Stimulated activated CD8-positive, alpha-beta memory T cell treated with anti-CD3 and anti-CD28 coated beads, Interleukin-2, amount 100 ng/mL, for 1 hour (primary cell): ENCODE data around the gene ADCY5.

ENCODE experiments used
- DNase-seq, 2 donors: peaks; one replicate each; pipeline ENCODE4 v3.0.0-alpha.2; 2020; ENCODE audit warnings: low read depth in 2 of 2

ADCY5 gene

DNA sequence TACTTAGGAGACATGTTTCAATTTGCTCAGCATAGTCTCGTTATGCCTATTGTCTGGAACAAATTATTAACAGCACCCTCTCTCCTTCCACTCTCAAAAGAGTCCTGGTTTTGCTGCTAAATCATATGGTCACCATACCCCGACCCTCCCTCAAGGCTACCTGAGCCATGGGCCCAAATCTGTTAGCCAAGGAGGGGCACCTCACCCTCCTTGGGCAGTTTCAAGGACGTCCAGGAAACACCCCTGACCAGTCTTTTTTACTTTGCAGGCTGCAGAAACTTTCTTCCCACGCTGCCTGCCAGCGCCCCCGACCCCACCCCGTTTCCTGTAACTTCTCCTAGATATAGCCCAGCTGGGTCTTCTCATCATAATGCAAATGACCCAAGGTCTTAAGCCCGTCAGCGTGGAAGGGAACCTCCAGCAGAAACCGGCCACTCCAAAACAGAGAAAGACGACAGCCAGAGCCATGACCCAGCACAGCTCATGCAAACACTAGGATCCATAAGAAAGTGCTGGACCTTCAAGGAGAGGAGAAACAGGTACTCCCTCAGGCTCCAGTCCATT, 62.3 kb downstream of the ADCY5 start:
- DNase-seq = no peak

GRCh38 chr3:123385981-123386380, 62.9 kb downstream of the ADCY5 start:
- DNase-seq = no peak

DNA sequence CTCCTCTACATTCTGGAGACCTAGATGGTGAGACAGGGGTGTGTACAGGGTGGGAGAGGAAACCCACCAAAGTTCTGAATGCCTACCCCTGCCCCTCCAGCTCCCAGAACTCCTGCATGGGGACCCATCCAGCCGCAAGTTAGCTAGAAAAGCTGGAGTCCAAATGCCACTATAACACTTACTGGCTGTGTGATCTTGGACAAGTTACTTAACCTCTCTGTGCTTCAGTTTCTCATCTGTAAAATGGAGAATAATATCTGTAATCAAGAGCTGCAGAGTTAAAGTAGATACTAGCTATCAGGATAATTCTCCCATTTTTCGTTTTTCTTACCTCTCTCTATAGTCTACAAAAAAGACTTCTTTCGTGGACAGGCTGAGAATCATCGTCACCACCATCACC, 63.4 kb downstream of the ADCY5 start:
- no peak for DNase-seq

- no peak for DNase-seq
These were observed 63.9 kb downstream of the ADCY5 start for GRCh38 chr3:123385001-123385401.

DNA sequence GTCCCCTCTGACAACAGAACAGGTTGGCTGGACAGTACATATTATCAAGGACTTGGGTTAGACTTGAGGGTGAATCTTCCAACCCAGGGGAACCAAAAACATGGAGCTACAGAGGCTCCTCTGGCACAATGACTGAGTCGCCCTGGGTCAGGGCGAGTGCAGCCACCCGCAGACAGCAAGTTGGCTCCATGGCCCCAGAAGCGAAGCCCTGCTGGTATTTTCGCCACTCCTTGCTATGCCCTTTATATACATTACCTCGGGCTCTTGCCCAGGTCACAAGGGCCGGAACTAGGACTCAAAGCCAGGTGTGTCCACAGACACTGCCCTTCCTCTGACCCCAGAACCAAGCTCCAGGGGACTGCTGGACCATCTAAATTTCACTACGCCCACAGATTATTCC, 64.6 kb downstream of the ADCY5 start:
- DNase-seq = no peak

GRCh38 chr3:123383091-123384053, 65.5 kb downstream of the ADCY5 start:
- no peak for DNase-seq

- DNase-seq = no peak
These were observed 68.6 kb downstream of the ADCY5 start for GRCh38 chr3:123380261-123380660.

- no peak for DNase-seq
These were observed 69.7 kb downstream of the ADCY5 start for GRCh38 chr3:123379041-123379830.

DNA sequence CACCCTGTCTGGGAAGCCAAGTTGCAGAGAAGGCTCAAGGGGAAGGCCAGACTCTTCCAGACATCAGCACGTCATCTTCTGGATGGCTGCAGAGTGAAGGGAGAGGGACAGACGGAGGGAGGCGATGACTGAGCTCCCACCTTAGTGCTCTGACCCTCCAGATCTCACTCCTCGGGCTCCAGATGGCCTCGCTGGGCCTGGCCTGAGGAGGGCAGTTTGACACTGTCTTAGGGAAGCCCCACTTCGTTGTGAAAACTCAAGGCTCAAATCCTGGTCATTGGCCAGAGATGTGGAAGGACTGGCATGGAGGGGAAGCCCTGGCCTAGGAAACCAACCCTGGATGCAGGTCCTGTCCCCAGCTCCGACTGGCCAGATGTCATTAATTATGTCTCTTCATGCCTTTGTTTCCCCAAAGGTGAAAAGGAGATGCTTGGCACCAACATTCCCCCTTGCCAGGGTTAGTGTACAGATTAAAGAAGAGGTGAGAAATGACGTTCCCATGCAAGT, 70.4 kb downstream of the ADCY5 start:
- no peak for DNase-seq

DNA sequence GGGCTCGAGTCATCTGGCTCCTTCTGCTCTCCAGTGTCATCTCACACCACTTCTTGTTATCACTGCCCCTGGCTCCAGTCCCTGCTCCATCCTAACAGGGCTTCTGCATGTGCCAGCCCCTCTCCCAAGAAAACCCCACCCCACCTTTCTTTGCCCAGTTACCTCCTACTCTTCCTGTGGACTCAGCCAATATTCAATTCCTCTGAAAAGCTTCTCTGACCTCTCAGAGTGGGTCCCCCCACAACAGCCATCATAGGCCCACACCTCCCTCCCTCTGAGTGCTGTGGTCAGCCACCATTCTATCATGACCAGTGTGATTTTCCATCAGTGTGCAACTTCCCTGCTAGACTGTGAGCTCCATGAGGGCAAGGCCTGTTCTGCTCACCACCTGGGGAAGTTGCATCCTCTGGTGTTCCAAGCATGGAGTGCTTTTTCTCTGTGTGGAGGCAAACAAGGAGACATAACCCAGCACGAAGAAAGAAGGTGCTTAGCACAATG, 71.6 kb downstream of the ADCY5 start:
- no peak for DNase-seq

DNA sequence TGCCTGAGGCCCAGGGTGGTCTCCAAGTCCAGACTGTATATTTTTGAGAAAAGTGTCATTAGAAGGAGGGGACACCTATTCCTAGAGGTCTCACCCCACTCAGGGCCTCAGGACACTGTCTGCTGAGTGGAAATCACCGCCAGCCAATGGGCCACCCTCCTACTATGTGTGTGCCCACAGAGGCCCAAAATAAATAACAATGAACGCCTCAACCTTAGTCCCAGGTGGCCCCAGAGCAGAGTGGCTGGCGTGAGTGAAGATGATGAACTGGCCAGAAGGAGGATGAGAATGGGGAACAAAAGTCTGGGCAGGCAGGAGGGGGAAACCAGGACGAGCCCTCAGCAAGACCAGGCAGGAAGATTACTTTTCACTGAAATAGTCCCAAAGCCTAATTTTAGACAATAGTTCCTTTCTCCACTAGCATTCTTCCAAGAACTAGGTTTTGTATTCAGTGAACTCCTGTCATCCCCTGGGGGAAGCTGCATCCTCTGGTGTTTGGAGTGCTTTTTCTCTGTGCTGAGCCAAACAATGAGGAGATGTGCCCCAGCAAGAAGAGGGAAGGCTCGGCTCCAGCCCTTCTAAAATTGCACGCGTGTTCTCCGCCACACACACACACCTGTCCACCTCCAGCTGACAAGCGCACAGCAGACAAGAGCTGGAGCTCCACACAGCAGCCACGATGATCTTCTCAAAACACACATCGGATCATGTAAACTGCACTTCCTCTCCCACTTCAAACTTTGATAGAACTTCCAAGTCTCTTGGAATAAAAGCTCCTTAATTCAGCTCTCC, 72.2 kb downstream of the ADCY5 start:
- no peak for DNase-seq

- DNase-seq = no peak
These were observed 73.6 kb downstream of the ADCY5 start for GRCh38 chr3:123375014-123375940.

- DNase-seq = no peak
These were observed 74.9 kb downstream of the ADCY5 start for GRCh38 chr3:123374016-123374415.

GRCh38 chr3:123373474-123373987, 75.4 kb downstream of the ADCY5 start:
- DNase-seq = no peak

DNA sequence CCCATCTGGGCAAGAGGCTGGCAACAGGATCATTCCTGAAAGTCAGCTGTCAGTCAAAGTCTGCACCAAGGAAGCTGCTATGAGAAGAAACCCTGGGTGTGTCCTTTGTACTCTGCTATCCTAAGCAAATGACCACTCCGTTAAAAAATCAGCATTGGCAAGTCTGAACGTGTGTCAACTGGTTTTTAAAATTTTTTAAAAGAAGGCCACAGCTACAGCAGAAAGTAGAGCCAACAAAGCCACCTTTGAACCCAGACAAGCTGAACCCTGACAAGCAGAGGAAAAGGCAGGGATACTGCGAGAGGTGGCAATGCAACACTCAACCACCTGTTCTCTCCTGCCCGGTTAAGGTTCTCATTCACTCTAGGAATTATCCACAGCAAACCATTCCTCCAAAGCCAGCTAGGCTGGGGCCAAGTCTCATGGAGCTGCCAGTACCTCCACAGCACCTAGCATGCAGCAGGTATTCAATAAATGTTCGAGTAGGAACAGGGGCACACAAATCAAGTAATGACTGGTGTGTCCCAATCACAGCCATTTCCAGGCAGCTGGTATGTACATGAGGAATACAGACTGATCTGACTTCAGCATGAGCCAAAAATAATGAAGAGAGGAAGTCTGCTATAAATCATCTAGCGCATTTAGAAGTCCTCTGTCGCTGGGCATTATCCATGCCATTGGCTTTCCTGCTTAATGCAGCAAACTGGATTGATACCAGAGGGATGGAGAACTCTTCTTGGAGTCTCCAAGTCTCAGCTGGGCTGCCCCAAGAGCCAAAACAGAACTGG, 76.0 kb downstream of the ADCY5 start:
- DNase-seq = no peak

DNA sequence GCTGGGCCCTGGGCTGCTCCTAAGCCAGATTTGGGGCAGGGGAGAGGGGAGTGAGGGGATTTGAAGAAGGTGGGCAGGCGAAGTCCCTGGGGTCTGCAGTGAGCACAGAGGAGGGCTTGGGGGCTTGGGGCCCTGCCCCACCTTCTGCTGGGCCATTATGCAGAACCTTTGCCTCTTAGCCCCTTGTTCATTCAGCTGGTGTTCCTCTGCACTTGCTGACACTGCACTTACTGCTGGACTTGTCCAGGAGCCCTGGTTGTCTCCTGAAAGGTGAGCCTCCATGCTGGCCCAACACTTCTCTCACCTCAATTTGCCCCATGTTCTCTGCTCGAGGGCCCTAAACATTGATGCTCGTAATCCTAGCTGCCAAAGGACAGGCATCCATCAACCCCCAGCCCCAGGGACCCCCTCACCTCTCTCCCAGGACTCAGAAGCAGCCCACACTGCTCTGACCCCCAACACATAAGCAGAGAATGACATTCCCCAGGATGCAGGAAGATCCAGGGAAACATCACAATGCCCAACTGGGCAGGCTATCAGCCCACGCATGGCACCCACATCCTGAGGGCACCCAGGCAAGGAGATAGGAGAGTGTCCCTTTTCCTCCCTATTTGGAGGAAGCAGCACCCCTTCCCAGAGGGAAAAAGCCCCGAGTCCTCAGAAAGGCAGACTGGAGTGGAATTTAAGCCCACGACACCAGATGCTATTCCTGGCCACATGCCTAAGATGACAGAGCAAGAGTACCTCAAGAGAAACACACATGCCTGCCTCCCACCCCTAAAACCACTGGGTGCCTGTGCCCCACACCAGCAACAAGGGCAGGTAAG, 76.8 kb downstream of the ADCY5 start:
- DNase-seq = no peak

DNA sequence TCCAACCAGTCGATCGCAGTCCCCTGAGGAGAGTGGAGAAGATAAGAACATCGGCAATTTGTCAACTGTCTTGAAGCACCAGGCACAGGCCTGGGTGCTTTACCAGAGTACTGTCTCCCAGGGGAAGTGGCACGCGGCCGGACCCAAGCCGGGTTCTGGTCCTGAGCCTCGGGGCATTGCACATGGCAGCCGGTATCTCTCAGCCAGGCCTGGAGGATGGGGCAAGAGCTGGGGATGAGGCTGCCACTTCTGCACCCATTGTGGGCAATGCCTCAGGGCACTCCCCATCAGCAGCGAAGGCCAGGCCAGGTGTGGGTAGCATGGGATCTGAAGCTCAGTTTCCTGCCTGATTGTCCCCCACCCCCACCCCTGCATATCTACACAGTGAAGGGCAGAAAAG, 77.5 kb downstream of the ADCY5 start:
- DNase-seq = no peak

GRCh38 chr3:123370819-123371218, 78.1 kb downstream of the ADCY5 start:
- DNase-seq = no peak
